Limb (tissue), 2 donors: Measurements from ENCODE around the gene DNAH2.

Experiments used
- DNase-seq, 2 donors: peaks; one replicate each; pipeline ENCODE4 v3.0.0-alpha.2; 2016; ENCODE audit errors: extremely low spot score in 2 of 2

Gene DNAH2

GRCh38 chr17:7818746-7819645, 101.5 kb downstream of the DNAH2 start:
- DNase-seq, result no peak

DNA sequence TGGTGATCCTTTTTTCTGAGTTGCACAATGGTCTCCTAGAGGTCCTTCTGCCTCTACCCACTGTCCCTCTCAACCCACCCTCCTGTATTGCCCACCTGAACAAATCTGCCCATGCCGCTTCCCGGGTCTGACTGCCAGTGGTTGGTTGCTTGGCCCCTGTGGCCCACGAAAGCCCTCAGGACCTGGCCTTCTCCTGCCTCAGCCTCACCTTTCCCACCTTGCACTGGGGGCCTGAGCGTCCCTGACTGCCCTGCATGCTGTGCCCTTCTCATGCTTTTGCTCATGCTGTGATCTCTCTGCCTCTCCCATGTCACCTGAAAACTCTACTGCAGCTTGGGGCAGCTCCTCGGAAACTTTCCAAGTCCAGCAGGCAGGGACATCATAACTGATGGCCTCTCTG, 102.7 kb downstream of the DNAH2 start:
- no peak for DNase-seq

DNA sequence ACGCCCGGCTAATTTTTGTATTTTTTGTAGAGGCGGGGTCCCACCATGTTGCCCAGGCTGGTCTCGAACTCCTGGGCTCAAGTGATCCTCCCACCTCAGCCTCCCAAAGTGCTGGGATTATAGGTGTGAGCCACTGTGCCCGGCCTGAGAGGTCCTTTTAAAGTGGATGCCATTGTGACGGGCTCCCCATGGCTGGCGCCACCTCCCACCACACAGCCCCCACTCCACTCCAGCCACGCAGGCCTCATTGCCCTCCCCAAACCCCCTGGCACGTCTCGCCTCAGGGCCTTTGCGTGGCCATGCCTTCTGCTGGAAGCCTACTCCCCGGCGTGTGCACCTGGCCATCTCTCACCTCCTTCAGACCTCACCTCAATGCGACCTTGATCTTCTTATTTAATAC, 104.6 kb downstream of the DNAH2 start:
- no peak for DNase-seq

DNA sequence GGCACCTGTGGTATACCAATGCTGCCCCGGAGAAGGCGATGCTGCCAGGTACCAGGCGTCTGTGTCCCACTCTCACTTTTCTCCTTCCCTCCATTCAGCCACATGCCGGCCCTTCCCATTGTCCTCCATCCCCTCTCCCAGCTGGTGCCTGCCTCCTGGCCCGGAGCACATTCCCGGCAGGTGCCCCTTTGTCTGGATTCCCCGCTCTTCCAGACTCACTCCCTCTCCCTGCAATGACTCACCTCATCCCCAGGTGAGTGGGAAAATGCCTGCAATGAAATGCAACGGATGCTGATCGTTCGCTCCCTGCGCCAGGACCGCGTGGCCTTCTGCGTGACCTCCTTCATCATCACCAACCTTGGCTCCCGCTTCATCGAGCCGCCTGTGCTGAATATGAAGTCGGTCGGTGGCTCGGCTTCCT, 106.0 kb downstream of the DNAH2 start:
- no peak for DNase-seq

DNA sequence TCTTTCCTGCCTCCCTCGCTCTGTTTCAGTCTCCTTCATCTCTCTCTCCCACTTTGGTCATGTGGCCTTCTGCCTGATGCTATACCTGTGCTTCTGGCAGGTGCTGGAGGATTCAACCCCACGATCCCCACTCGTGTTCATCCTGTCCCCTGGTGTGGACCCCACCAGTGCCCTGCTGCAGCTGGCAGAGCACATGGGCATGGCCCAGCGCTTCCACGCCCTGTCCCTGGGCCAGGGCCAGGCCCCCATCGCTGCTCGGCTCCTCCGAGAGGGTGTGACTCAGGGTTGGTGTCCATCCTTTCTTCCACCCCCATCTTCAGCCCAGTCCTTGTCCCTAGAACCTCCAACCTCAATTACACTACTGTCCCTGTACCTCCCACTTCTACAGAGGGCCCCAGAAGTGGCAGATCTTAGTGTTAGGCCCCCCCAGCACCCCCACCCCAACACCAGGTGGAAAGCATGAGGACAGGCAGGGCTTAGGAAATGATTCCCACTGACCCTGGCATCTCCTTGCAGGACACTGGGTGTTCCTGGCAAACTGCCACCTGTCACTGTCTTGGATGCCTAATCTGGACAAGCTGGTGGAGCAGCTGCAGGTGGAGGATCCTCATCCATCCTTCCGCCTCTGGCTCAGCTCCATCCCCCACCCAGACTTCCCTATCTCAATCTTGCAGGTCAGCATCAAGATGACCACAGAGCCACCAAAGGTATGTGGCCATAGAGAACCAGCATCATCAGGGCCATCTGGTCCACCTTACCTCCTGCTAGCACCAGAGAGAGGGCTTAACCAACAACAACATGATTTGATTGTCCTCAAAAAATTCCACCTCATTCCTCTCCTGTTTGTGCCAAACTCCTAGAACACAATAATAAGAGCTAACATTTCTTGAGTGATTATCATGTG, 106.7 kb downstream of the DNAH2 start:
- no peak for DNase-seq

- no peak for DNase-seq
Observed at GRCh38 chr17:7825206-7825990, 107.9 kb downstream of the DNAH2 start.

GRCh38 chr17:7830616-7831015, 113.1 kb downstream of the DNAH2 start:
- DNase-seq, result no peak

- no peak for DNase-seq
Observed at GRCh38 chr17:7831233-7831632, 113.7 kb downstream of the DNAH2 start.

DNA sequence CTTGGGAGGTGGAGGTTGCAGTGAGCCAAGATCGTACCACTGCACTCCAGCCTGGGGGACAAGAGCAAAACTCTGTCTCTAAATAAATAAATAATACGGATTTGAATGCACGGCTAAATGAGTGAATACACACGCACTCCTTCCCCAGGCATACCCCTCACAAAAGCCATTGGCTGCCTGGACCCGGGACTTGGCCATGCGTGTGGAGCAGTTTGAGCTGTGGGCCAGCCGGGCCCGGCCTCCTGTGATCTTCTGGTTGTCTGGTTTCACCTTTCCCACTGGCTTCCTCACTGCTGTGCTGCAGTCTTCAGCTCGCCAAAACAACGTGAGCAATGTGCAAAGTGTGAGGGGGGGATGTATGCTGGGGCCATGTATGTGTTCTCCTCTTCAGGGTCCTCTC, 114.9 kb downstream of the DNAH2 start:
- DNase-seq, result no peak

DNA sequence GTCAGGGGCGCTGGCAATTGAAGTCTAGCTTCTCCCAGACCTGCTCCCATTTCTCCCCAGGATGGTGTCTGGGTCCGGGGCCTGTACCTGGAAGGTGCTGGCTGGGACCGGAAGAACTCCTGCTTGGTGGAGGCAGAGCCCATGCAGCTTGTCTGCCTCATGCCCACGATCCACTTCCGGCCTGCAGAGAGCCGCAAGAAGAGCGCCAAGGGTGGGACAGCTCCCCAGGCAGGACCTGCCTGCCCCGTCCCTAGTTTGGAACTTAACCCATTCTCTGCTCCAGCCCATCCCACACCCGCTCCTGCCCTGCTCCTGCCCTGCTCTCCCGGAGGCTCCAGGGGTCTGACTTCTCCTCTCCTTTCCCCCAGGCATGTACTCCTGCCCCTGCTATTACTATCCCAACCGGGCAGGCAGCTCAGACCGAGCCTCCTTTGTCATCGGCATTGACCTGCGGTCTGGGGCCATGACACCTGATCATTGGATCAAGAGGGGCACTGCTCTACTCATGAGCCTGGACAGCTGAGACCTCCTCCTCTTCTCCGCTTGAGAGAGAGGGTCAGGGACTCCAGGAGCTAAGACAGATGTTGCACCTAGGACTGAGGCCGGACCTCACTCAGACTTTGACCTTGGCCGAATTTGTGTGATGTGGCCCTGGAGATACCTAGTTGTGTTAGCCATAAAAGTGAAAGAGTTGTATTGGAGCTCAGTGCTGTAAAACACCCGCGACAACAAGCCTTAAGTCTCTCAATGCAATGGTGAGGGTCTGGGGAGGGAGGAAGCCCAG, 115.7 kb downstream of the DNAH2 start:
- DNase-seq, result no peak

DNA sequence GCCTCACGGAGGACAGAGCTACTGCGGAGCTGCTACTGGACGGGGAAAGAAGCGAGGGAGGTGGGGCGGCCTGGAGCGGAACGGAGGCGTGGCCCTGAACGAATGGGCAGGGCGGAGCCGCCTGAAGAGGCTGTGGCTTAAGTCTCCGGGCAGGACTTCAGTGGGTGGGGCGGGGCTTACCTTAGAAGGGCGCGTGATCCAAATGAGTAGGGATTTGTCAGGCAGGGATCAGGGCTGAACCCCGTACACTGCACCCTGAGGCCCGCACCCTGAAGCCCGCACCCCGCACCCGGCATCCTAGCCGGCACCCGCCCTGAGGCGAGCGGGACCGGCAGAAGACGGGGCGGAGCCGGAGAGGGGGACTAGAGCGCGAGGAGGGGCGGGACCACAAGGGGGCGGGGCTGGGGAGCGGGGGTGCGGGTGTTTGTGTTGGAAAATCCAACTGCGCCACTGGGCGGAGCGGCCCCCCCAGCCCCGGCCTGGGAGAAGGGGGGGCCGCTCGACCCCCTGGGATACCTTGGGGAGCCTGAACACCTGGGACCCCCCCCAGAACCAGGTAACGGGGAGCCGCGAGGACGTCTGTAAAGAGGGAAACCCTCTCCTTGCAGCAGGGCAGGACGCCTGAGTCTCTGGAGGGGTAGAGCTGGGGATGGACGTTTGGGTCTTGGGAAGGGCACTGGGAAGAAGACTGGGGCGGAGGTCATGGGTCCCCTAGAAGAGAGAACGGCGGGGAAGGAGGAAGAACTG, 116.4 kb downstream of the DNAH2 start, which contains the start of gene KDM6B:
Gene KDM6B, plus strand, starts transcription at position 423 of the 747 bp plus-strand sequence. CDS start 11,338 bp downstream, outside the sequence.
- peak; percentile 91 to 93 for DNase-seq

DNA sequence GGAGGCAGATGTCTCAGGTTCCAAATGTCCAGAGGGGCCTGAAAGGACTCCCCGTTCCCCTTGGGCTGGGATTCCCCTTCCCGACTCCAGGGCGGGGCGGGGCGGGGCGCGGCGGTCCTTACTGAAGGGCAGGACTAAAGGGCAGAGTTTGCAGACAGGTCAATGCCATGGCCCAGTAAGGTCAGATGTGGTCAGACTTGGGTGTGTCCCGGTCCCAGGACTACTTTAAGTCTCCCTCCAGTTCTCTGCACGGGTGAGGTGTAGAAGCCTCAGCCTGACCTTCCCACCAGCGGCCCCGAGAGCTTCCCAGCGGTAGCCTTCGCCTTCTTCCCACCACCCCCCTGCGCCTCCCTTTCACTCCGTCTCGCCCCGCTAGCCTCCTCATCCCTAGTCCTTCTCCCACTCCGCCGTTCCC, 117.0 kb downstream of the DNAH2 start:
- no peak for DNase-seq

DNA sequence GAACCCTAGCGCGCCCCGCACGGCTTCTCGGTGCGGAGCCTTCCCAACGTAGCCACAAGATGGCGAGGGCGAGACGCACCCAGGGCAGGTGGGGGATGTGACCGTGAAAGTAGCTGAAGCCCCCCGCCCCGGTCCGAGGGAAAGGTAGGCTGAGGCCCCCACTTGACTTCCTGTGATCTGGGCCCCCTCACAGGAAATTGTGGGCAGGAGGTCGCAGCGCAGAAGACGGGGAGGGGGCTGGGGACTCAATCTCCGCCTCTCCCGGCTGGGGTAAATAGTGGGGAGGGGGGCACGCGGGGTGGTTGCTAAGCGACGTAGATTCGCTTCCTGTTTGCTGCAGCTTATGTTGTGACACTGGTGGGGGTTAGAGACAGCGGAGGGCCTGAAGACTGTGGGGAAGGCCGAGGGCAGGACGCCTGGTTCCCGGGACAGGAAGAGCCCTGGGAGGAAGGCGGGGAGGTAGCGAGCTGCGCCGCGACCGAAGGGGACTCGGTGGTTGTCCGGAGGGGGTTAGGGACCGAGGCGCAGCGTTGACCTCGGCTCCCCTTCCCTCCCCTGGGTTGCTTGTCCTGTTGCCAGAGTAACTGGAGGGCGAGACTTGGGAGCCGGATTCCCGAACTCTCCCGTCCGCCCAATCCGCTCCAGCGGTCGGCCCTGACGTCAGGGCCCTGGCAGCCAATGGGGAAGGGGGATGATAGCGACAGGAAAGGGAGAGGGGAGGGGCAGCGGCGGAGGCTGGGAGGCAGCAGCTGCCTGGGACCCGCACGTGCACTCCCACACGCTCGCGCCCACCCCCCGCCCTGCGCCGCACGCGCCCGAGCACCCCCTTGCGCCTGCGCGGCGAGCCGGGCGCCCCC, 117.6 kb downstream of the DNAH2 start:
- DNase-seq, result peak; percentile 98 to 99

GRCh38 chr17:7835814-7836595, 118.5 kb downstream of the DNAH2 start:
- peak in 1 of 2 donors; percentile 81 for DNase-seq

DNA sequence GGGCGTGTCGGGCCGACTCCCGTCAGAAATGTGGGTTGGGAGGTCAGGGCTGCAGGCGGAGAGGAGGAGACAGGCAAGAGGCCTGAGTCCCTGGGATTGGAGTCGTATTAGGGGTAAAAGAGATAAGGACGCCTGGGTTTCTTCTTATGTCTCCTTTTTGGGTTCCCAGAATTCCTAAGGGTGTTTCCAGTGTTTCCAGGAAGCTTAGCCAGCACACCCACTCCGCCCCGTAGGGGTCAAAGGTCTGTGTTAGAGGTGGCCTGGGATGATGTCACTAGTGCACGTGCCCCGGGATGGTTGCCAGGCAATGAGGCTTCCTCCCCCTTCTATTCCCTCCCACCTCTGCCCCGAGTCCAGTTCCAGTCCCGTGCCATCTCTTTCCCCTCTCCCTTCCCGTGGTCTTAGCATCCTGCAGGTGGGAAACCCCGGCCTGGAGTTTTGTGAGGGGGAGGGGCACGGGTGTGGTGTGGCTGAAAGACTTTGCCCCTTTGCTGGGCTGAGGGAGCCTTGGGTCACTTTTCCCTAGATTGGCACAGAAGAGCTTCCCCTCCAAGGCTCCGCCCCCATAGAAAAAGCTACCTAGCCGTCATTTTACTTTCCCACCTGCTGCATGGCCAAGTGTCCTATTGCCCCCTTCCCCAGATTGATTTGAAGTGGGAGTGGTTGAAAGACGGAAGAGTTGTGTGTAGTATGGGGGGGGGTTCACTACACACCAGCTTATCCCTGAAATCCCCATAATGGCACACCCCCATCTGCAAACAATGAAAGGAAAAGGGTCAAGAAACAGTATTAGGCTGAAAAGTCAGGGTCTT, 119.3 kb downstream of the DNAH2 start:
- peak; percentile 89 to 93 for DNase-seq

- no peak for DNase-seq
Observed at GRCh38 chr17:7837408-7838088, 120.0 kb downstream of the DNAH2 start.
